Endothelial cell of umbilical vein (primary cell): ENCODE data around the gene MAP1S. TPM values are rescaled to one million over a fixed set of nuclear protein-coding genes. Genes with fewer than 3 reads are reported as not detected.

Source experiments
- BruUV-seq: library from RNA; stranded (reverse); fragments of 400-500 nt; replicated peaks from 2 replicates; lab custom pipeline; 2021; lab: Mats Ljungman, UMichigan
- CTCF ChIA-PET: fragments of 300-600, 350-600 bp; sonication (Branson Sonifier 250); formaldehyde crosslinking; loops from one replicate; lab custom pipeline; 2021; ENCODE audit warnings: antibody characterized with exemption, inconsistent platforms; lab: Charles Lee
- POLR2A ChIA-PET: fragments of 300-600, 350-600 bp; sonication (Branson Sonifier 250); formaldehyde crosslinking; loops from one replicate; lab custom pipeline; 2021; ENCODE audit warnings: antibody characterized with exemption, inconsistent platforms; lab: Charles Lee
- DNase-seq: peaks from one replicate; pipeline ENCODE4 v3.0.0-alpha.2; 2011; ENCODE audit warnings: low read depth, low spot score
- FAIRE-seq: peaks from 2 replicates; lab custom pipeline; 2011; peaks lifted over from hg19 to GRCh38; lab: Jason Lieb, UNC
- H2AFZ ChIP-seq: 2 replicates; pipeline ENCODE4 v1.6.0; 2012; ENCODE audit warnings: low read depth, low read length, control low read depth, inconsistent platforms
- H3K27ac ChIP-seq: 2 replicates; pipeline ENCODE4 v1.5.1; 2011; ENCODE audit warnings: low read depth, mild to moderate bottlenecking, control low read depth, low read length, moderate library complexity; ENCODE audit not compliant: insufficient read depth
- H3K27me3 ChIP-seq, 2 experiments: 2 replicates each; pipeline versions ENCODE4 v1.6.0 to v1.6.1; 2011; ENCODE audit warnings: low read length in 2 of 2, mixed read lengths in 1 of 2; ENCODE audit not compliant: control insufficient read depth in 2 of 2, insufficient read depth in 2 of 2
- H3K36me3 ChIP-seq, 2 experiments: 2 replicates in 1 of 2; 3 replicates in 1 of 2; pipeline ENCODE4 v1.5.1; 2011; ENCODE audit warnings: low read length in 2 of 2, mild to moderate bottlenecking in 1 of 2, moderate library complexity in 1 of 2; ENCODE audit not compliant: control insufficient read depth in 2 of 2, insufficient read depth in 2 of 2; ENCODE audit errors: extremely low read depth in 1 of 2
- H3K4me1 ChIP-seq: 3 replicates; pipeline ENCODE4 v1.5.1; 2011; ENCODE audit warnings: mild to moderate bottlenecking, low read length; ENCODE audit not compliant: control insufficient read depth, insufficient read depth; ENCODE audit errors: extremely low read depth
- H3K4me2 ChIP-seq: 2 replicates; pipeline ENCODE4 v1.6.1; 2011; ENCODE audit warnings: low read length, control low read depth, mixed read lengths; ENCODE audit not compliant: insufficient read depth
- H3K4me3 ChIP-seq, 3 experiments: fragments of 200-600 bp in 1 of 3; sonication (generic), shearing (Covaris generic) in 1 of 3; replicated peaks in 1 of 3; 2 replicates each; pipeline ENCODE4 v1.5.1; 2011 to 2016; ENCODE audit warnings: control low read depth in 3 of 3, low read length in 3 of 3, mild to moderate bottlenecking in 2 of 3, inconsistent platforms in 1 of 3, low read depth in 1 of 3, moderate library complexity in 1 of 3; ENCODE audit not compliant: insufficient read depth in 1 of 3
- H3K79me2 ChIP-seq: 2 replicates; pipeline ENCODE4 v1.6.0; 2012; ENCODE audit warnings: low read length, inconsistent platforms; ENCODE audit not compliant: control insufficient read depth, insufficient read depth
- H3K9ac ChIP-seq: replicated peaks from 2 replicates; pipeline ENCODE3; 2011; ENCODE audit warnings: low read length, control low read depth; ENCODE audit not compliant: insufficient read depth; ENCODE audit errors: extremely low read depth
- H3K9me1 ChIP-seq: replicated peaks from 3 replicates; pipeline ENCODE4 v1.6.0; 2011; ENCODE audit warnings: mild to moderate bottlenecking, low read length; ENCODE audit not compliant: control insufficient read depth, insufficient read depth; ENCODE audit errors: extremely low read depth
- H3K9me3 ChIP-seq: replicated peaks from 2 replicates; pipeline ENCODE4 v1.5.1; 2012; ENCODE audit warnings: low read length, inconsistent platforms; ENCODE audit not compliant: control insufficient read depth, insufficient read depth
- H4K20me1 ChIP-seq: replicated peaks from 2 replicates; pipeline ENCODE3; 2011; ENCODE audit warnings: mild to moderate bottlenecking, low read length; ENCODE audit not compliant: control insufficient read depth, insufficient read depth; ENCODE audit errors: extremely low read depth
- FOS ChIP-seq: IDR thresholded peaks from 2 replicates; pipeline ENCODE4 v1.6.1; 2011; ENCODE audit warnings: mild to moderate bottlenecking, low read length, moderate library complexity, borderline replicate concordance; ENCODE audit not compliant: insufficient read depth
- MYC ChIP-seq: IDR thresholded peaks from one replicate; pipeline ENCODE4 v1.6.1; 2011; ENCODE audit warnings: mild to moderate bottlenecking, low read depth, low read length
- dilution Hi-C: fragments of 300-500 bp; cut with MboI; formaldehyde crosslinking; loops from one replicate; pipeline ENCODE4 v1.15.0; 2019; ENCODE audit warnings: low sequenced_read_pairs; ENCODE audit not compliant: extremely low pct_ligation_motif_present
- intact Hi-C: fragments of 100-400 bp; cut with micrococcal nuclease; formaldehyde crosslinking; loops from one replicate; pipeline ENCODE4 v1.10.0; 2022
- polyA plus RNA-seq, 4 experiments: library from polyadenylated mRNA; depleted of rRNA in 3 of 4; stranded (reverse) in 3 of 4; unstranded in 1 of 4; fragments of >200 nt; gene quantifications; 2 replicates each; pipeline versions ENCODE4 v1.2.1 to v1.2.3, GENCODE V29; 2011 to 2012; ENCODE audit warnings: missing spikeins in 1 of 4
- total RNA-seq: library from RNA; stranded (reverse); gene quantifications from 2 replicates; pipeline ENCODE4 v1.2.3, GENCODE V29; 2021
- TF ChIP-seq, protein P1 (sequence below): IDR thresholded peaks from 2 replicates; pipeline ENCODE4 v1.6.1; 2011; ENCODE audit not compliant: insufficient read depth, insufficient read length
- TF ChIP-seq, protein P2 (sequence below), 2 donors: IDR thresholded peaks; 1 replicate in 1 of 2; 2 replicates in 1 of 2; pipeline ENCODE4 v1.5.1; 2011; ENCODE audit warnings: low read length in 2 of 2, mild to moderate bottlenecking in 2 of 2, moderate library complexity in 2 of 2, control low read depth in 1 of 2, inconsistent platforms in 1 of 2, low read depth in 1 of 2; ENCODE audit not compliant: insufficient read depth in 1 of 2; ENCODE audit errors: extremely low read depth in 1 of 2

Gene MAP1S
- total and polyA plus RNA-seq, 2 donors (not counting 3 experiments of a cell fraction or from before 2014, with no cell fraction given), result 94.8 to 143 TPM

DNA sequence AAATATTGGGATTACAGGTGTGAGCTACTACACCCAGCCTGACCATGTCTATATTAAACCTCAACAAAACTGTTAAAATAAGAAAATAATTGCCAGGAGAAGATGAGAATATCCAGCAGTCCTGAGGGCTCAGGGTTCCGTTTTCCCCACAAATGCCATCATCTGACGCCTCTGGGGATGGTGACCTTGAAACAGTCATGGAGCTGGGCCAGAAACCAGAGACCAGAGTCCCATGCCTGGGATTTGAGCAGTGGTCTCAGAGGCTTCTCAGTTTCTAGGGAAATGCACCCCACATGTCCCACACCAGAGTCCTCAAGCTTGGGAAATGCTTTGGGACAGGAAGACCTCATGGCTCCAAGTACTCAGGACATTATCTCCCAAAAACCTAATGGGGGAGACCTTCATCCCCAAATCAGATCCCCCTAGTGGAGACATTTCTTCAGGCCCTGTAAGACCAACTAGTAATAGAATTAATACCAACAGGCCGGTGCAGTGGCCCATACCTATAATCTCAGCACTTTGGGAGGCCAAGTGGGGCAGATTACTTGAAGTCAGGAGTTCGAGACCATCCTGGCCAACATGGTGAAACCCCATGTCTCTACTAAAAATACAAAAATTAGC lies 2.9 kb upstream of the MAP1S start:
- no peaks in the 10 kb centered on the region for H4K20me1 ChIP-seq
- no peak overlapping the region for H3K9ac ChIP-seq
- H3K36me3 ChIP-seq, result no peaks in the 10 kb centered on the region
- no peak overlapping the region for H3K27ac ChIP-seq
- TF ChIP-seq, protein P1, sequence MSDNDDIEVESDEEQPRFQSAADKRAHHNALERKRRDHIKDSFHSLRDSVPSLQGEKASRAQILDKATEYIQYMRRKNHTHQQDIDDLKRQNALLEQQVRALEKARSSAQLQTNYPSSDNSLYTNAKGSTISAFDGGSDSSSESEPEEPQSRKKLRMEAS, result no peak
- TF ChIP-seq, protein P2, sequence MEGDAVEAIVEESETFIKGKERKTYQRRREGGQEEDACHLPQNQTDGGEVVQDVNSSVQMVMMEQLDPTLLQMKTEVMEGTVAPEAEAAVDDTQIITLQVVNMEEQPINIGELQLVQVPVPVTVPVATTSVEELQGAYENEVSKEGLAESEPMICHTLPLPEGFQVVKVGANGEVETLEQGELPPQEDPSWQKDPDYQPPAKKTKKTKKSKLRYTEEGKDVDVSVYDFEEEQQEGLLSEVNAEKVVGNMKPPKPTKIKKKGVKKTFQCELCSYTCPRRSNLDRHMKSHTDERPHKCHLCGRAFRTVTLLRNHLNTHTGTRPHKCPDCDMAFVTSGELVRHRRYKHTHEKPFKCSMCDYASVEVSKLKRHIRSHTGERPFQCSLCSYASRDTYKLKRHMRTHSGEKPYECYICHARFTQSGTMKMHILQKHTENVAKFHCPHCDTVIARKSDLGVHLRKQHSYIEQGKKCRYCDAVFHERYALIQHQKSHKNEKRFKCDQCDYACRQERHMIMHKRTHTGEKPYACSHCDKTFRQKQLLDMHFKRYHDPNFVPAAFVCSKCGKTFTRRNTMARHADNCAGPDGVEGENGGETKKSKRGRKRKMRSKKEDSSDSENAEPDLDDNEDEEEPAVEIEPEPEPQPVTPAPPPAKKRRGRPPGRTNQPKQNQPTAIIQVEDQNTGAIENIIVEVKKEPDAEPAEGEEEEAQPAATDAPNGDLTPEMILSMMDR (IDR thresholded peaks at IDR 0.05; ENCODE audit: extremely low read depth in 1 of 2, insufficient read depth in 1 of 2, low read depth in 1 of 2, low read length in 2 of 2), result peak; percentile 7 to 10
- no peak for DNase-seq
- no TSS peak for BruUV-seq
- H3K9me1 ChIP-seq, result no peaks in the 10 kb centered on the region
- H3K9me3 ChIP-seq, result no peaks in the 10 kb centered on the region
- CTCF ChIA-PET, result interaction anchor here (0.5 to 1.5 kb wide), 4 partner anchors 14 to 50 kb away, joined by 3 to 6 read pairs (median 3); no protein-coding TSS in a partner anchor
- no peak overlapping the region for H3K4me2 ChIP-seq
- peaks cover 21% of the 10 kb centered on the region for H3K79me2 ChIP-seq
- no peak overlapping the region for H3K4me3 ChIP-seq
- POLR2A ChIA-PET, result no interaction called here
- no peak overlapping the region for H2AFZ ChIP-seq
- peak; percentile 33 for FAIRE-seq
- dilution Hi-C loops (no loop called here), intact Hi-C loops (no loop called here)
- peaks cover 23% of the 10 kb centered on the region for H3K4me1 ChIP-seq
- H3K27me3 ChIP-seq, result no peaks in the 10 kb centered on the region

DNA sequence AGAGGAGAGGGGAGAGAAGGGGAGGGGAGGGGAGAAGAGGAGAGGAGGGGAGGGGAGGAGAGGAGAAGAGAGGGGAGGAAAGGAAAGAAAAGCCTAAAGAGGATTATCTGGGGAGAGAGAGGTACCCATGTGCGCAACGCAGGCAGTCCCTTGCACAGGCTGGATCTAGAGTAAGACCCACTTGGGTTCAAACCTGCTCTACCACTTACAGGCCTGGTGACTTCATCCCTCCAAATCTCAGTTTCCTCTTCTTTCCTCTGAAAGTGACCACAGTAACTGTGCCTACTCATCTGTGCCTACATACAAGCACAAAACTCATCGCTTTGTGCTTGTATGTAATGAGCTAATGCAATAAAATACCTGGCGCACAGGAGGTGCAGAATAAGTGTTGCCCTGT lies 732 bp upstream of the MAP1S start:
- FAIRE-seq, result no peak
- CTCF ChIA-PET, result interaction anchor here (5.2 kb wide), 1 partner anchor 48 kb away, joined by 26 read pairs; no protein-coding TSS in a partner anchor

More for the DNA sequence above, 732 bp upstream of the MAP1S start:
- BruUV-seq, result no TSS peak
- no peaks in the 10 kb centered on the region for H3K27me3 ChIP-seq
- POLR2A ChIA-PET, result interaction anchor here (0.6 kb wide), 1 partner anchor 112 kb away, joined by 7 read pairs; no protein-coding TSS in a partner anchor
- H3K27ac ChIP-seq, result no peak overlapping the region
- DNase-seq, result no peak
- TF ChIP-seq MYC (no peak), FOS (no peak)
- no peak overlapping the region for H2AFZ ChIP-seq
- H3K9ac ChIP-seq, result no peak overlapping the region
- intact Hi-C loops (no loop called here), dilution Hi-C loops (no loop called here)
- H3K36me3 ChIP-seq, result no peaks in the 10 kb centered on the region
- H3K4me3 ChIP-seq, result no peak overlapping the region
- no peaks in the 10 kb centered on the region for H4K20me1 ChIP-seq
- H3K9me1 ChIP-seq, result no peaks in the 10 kb centered on the region
- peaks cover 35% of the 10 kb centered on the region for H3K4me1 ChIP-seq
- H3K79me2 ChIP-seq, result peaks cover 39% of the 10 kb centered on the region
- H3K9me3 ChIP-seq, result no peaks in the 10 kb centered on the region
- H3K4me2 ChIP-seq, result no peak overlapping the region
